Measurements from ENCODE around the gene HHATL. TPM values are rescaled to one million over a fixed set of nuclear protein-coding genes. Genes with fewer than 3 reads are reported as not detected.
A peak's percentile ranks its signal among the peaks of the same experiment; 100 is the strongest.

Gene HHATL
- total RNA-seq, 1 donor from 2014 or later, result 552 TPM

GRCh38 chr3:42666577-42666998 is 36.0 kb downstream of the HHATL start:
- no peak for DNase-seq
- peaks cover 42% of the 10 kb centered on the region for H3K4me1 ChIP-seq
- H3K36me3 ChIP-seq, result peaks cover 4% of the 10 kb centered on the region
- no peak for TF ChIP-seq CTCF (IDR thresholded peaks at IDR 0.05; ENCODE audit: borderline replicate concordance)
- no peaks in the 10 kb centered on the region for H3K9me3 ChIP-seq (replicated peaks)
- no peak overlapping the region for H3K4me3 ChIP-seq
- peak overlapping the region; percentile 81 for H3K27ac ChIP-seq (replicated peaks)
- no peaks in the 10 kb centered on the region for H3K27me3 ChIP-seq (ENCODE audit: low read depth)
- intact Hi-C loops (cut with micrococcal nuclease), result no loop called here

- Histone ChIP-seq H3K27ac (replicated peaks) (peak overlapping the region; percentile 81), H3K27me3 (ENCODE audit: low read depth) (no peaks in the 10 kb centered on the region), H3K4me1 (peaks cover 46% of the 10 kb centered on the region), H3K4me3 (no peak overlapping the region), H3K9me3 (replicated peaks) (no peaks in the 10 kb centered on the region), H3K36me3 (peaks cover 4% of the 10 kb centered on the region)
- intact Hi-C loops (cut with micrococcal nuclease), result no loop called here
- no peak for TF ChIP-seq CTCF (IDR thresholded peaks at IDR 0.05; ENCODE audit: borderline replicate concordance)
- DNase-seq, result no peak
Measured at GRCh38 chr3:42666022-42666421, 36.6 kb downstream of the HHATL start.

- Histone ChIP-seq H3K9me3 (replicated peaks) (no peaks in the 10 kb centered on the region), H3K27me3 (ENCODE audit: low read depth) (no peaks in the 10 kb centered on the region), H3K36me3 (peaks cover 4% of the 10 kb centered on the region), H3K27ac (replicated peaks) (peak overlapping the region; percentile 81), H3K4me3 (no peak overlapping the region), H3K4me1 (peaks cover 54% of the 10 kb centered on the region)
- DNase-seq, result no peak
- intact Hi-C loops (cut with micrococcal nuclease), result no loop called here
- no peak for TF ChIP-seq CTCF (IDR thresholded peaks at IDR 0.05; ENCODE audit: borderline replicate concordance)
Measured at GRCh38 chr3:42665050-42665878, 37.3 kb downstream of the HHATL start.

- peaks cover 62% of the 10 kb centered on the region for H3K4me1 ChIP-seq
- H3K27ac ChIP-seq (replicated peaks), result no peak overlapping the region
- H3K4me3 ChIP-seq, result no peak overlapping the region
- DNase-seq, result no peak
- H3K9me3 ChIP-seq (replicated peaks), result no peaks in the 10 kb centered on the region
- TF ChIP-seq CTCF (IDR thresholded peaks at IDR 0.05; ENCODE audit: borderline replicate concordance), result no peak
- intact Hi-C loops (cut with micrococcal nuclease), result no loop called here
- peaks cover 4% of the 10 kb centered on the region for H3K36me3 ChIP-seq
- H3K27me3 ChIP-seq (ENCODE audit: low read depth), result no peaks in the 10 kb centered on the region
Measured at GRCh38 chr3:42664438-42664803, 38.2 kb downstream of the HHATL start.

- Histone ChIP-seq H3K4me1 (peaks cover 69% of the 10 kb centered on the region), H3K4me3 (no peak overlapping the region), H3K27ac (replicated peaks) (no peak overlapping the region), H3K27me3 (ENCODE audit: low read depth) (no peaks in the 10 kb centered on the region), H3K9me3 (replicated peaks) (no peaks in the 10 kb centered on the region), H3K36me3 (peaks cover 7% of the 10 kb centered on the region)
- no peak for DNase-seq
- intact Hi-C loops (cut with micrococcal nuclease), result no loop called here
- no peak for TF ChIP-seq CTCF (IDR thresholded peaks at IDR 0.05; ENCODE audit: borderline replicate concordance)
Measured at GRCh38 chr3:42663581-42664437, 38.8 kb downstream of the HHATL start.
